22Rv1 (cell line): ENCODE measurements around the gene AFDN.

Source experiments
- H3K27ac ChIP-seq: fragments of 450-650 bp; 2 replicates; pipeline ENCODE4 v1.5.1; 2017
- CTCF ChIP-seq: fragments of 450-650 bp; IDR thresholded peaks from 2 replicates; pipeline ENCODE4 v1.5.1; 2017; ENCODE audit warnings: mild to moderate bottlenecking
- ZFX ChIP-seq: fragments of 450-650 bp; IDR thresholded peaks from 2 replicates; pipeline ENCODE4 v1.6.1; 2017; ENCODE audit warnings: antibody characterized with exemption, borderline replicate concordance

AFDN gene

GRCh38 chr6:167963589-167964057, 136.9 kb downstream of the AFDN start:
- TF ChIP-seq ZFX (no peak), CTCF (no peak)
- peak overlapping the region; percentile 82 for H3K27ac ChIP-seq

GRCh38 chr6:167965592-167966539, 139.2 kb downstream of the AFDN start:
- TF ChIP-seq ZFX (no peak), CTCF (no peak)
- peak overlapping the region; percentile 82 for H3K27ac ChIP-seq

- TF ChIP-seq ZFX (no peak), CTCF (no peak)
- peak overlapping the region; percentile 82 for H3K27ac ChIP-seq
These were observed 139.8 kb downstream of the AFDN start for GRCh38 chr6:167966540-167966905.

- H3K27ac ChIP-seq = no peak overlapping the region
- TF ChIP-seq CTCF = peak; percentile 64
- no peak for TF ChIP-seq ZFX
These were observed 141.4 kb downstream of the AFDN start for GRCh38 chr6:167968091-167968490.

GRCh38 chr6:167970230-167970629, 143.5 kb downstream of the AFDN start:
- TF ChIP-seq CTCF (no peak), ZFX (no peak)
- H3K27ac ChIP-seq = no peak overlapping the region

- TF ChIP-seq ZFX = no peak
- TF ChIP-seq CTCF = no peak
- H3K27ac ChIP-seq = no peak overlapping the region
These were observed 145.5 kb downstream of the AFDN start for GRCh38 chr6:167972193-167972592.
